Measurements from ENCODE around the gene RPS6KA4. TPM values are rescaled to one million over a fixed set of nuclear protein-coding genes. Genes with fewer than 3 reads are reported as not detected.

The RPS6KA4 gene
- total and polyA plus RNA-seq, 2 of the 13 experiments (the other 11 are each of a cell fraction or from before 2014, with no cell fraction given) = 8.9 to 14.2 TPM

DNA sequence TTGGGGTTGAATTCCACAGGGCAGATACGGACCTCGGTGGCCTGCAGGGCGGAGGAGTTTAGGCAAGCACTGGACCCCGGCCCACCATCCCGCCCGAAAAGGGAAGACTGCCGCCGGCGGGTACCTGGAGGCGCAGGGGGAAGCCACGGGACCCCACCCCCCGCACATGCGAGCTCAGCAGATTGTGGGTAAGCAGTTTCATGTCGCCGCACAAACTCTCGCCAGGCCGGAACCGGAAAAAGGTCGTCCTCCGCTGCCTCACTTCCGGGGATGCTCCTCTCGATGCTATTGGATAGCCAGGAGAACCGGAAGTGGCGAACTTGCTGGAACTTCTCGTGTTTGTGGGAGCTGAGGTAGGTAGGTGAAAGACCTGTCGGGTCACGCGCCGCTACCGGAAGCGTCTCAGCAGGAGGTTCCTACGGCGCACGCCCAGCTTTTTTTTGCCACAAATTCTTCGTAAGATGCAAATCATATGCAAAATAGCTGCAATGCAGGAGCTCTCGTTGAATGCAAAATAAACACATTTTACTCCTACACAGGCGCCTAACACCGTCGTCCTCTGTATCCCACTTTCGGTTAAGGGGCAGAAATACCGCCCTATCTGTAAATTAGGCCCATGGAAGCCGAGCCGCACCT is 41.5 kb upstream of the RPS6KA4 start, which contains the start of gene TRMT112 (continued):
- TF ChIP-seq, protein P1, sequence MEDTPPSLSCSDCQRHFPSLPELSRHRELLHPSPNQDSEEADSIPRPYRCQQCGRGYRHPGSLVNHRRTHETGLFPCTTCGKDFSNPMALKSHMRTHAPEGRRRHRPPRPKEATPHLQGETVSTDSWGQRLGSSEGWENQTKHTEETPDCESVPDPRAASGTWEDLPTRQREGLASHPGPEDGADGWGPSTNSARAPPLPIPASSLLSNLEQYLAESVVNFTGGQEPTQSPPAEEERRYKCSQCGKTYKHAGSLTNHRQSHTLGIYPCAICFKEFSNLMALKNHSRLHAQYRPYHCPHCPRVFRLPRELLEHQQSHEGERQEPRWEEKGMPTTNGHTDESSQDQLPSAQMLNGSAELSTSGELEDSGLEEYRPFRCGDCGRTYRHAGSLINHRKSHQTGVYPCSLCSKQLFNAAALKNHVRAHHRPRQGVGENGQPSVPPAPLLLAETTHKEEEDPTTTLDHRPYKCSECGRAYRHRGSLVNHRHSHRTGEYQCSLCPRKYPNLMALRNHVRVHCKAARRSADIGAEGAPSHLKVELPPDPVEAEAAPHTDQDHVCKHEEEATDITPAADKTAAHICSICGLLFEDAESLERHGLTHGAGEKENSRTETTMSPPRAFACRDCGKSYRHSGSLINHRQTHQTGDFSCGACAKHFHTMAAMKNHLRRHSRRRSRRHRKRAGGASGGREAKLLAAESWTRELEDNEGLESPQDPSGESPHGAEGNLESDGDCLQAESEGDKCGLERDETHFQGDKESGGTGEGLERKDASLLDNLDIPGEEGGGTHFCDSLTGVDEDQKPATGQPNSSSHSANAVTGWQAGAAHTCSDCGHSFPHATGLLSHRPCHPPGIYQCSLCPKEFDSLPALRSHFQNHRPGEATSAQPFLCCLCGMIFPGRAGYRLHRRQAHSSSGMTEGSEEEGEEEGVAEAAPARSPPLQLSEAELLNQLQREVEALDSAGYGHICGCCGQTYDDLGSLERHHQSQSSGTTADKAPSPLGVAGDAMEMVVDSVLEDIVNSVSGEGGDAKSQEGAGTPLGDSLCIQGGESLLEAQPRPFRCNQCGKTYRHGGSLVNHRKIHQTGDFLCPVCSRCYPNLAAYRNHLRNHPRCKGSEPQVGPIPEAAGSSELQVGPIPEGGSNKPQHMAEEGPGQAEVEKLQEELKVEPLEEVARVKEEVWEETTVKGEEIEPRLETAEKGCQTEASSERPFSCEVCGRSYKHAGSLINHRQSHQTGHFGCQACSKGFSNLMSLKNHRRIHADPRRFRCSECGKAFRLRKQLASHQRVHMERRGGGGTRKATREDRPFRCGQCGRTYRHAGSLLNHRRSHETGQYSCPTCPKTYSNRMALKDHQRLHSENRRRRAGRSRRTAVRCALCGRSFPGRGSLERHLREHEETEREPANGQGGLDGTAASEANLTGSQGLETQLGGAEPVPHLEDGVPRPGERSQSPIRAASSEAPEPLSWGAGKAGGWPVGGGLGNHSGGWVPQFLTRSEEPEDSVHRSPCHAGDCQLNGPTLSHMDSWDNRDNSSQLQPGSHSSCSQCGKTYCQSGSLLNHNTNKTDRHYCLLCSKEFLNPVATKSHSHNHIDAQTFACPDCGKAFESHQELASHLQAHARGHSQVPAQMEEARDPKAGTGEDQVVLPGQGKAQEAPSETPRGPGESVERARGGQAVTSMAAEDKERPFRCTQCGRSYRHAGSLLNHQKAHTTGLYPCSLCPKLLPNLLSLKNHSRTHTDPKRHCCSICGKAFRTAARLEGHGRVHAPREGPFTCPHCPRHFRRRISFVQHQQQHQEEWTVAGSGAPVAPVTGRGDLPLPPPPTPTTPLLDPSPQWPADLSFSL (CRISPR knock-in tag; IDR thresholded peaks at IDR 0.05) = no peak
- no peak; the same call in 1 of the 2 replicates for TF ChIP-seq ZNF12 (CRISPR knock-in tag; IDR thresholded peaks at IDR 0.05)
- TF ChIP-seq HNRNPUL1 (IDR thresholded peaks at IDR 0.05; ENCODE audit: low read depth, low read length) = no peak
- TF ChIP-seq KDM2A (CRISPR knock-in tag; IDR thresholded peaks at IDR 0.05; ENCODE audit: borderline replicate concordance, low read depth) = peak; percentile 93
- TF ChIP-seq ZNF441 (CRISPR knock-in tag; IDR thresholded peaks at IDR 0.05; ENCODE audit: borderline replicate concordance) = 0 out of 2 replicates have a peak, but pooled peaks have one; percentile 70
- no peak for TF ChIP-seq JUN (CRISPR knock-in tag; IDR thresholded peaks at IDR 0.05)
- peak; percentile 63 for TF ChIP-seq TAF1 (CRISPR knock-in tag; IDR thresholded peaks at IDR 0.05)
- no peak for TF ChIP-seq ZNF101 (CRISPR knock-in tag; IDR thresholded peaks at IDR 0.05; ENCODE audit: borderline replicate concordance, low read depth)
- no peak for TF ChIP-seq ZNF883 (CRISPR knock-in tag; IDR thresholded peaks at IDR 0.05; ENCODE audit: not compliant biosample characterization)
- TF ChIP-seq LRRFIP1 (CRISPR knock-in tag; conservative IDR thresholded peaks at IDR 0.05) = no peak
- no peak for TF ChIP-seq TRIM24 (CRISPR knock-in tag; IDR thresholded peaks at IDR 0.05)
- TF ChIP-seq TFDP1 (CRISPR knock-in tag; IDR thresholded peaks at IDR 0.05; ENCODE audit: borderline replicate concordance) = peak; percentile 37; the same call in 1 of the 2 replicates
- no peak for TF ChIP-seq HNF4G (IDR thresholded peaks at IDR 0.05; ENCODE audit: borderline replicate concordance, low read depth, low read length)
- no peak for TF ChIP-seq HNF4G (CRISPR knock-in tag; IDR thresholded peaks at IDR 0.05; ENCODE audit: borderline replicate concordance, low read depth)
- peak; percentile 94 for TF ChIP-seq KAT8 (CRISPR knock-in tag; IDR thresholded peaks at IDR 0.05)
- no peak for TF ChIP-seq HNRNPLL (IDR thresholded peaks at IDR 0.05; ENCODE audit: low read depth, low read length, poor library complexity, severe bottlenecking)
